Measurements from ENCODE around the gene NAV2.

GRCh38 chr11:19842505-19842904 is 129.9 kb downstream of the NAV2 start:
- TF ChIP-seq, protein P1, sequence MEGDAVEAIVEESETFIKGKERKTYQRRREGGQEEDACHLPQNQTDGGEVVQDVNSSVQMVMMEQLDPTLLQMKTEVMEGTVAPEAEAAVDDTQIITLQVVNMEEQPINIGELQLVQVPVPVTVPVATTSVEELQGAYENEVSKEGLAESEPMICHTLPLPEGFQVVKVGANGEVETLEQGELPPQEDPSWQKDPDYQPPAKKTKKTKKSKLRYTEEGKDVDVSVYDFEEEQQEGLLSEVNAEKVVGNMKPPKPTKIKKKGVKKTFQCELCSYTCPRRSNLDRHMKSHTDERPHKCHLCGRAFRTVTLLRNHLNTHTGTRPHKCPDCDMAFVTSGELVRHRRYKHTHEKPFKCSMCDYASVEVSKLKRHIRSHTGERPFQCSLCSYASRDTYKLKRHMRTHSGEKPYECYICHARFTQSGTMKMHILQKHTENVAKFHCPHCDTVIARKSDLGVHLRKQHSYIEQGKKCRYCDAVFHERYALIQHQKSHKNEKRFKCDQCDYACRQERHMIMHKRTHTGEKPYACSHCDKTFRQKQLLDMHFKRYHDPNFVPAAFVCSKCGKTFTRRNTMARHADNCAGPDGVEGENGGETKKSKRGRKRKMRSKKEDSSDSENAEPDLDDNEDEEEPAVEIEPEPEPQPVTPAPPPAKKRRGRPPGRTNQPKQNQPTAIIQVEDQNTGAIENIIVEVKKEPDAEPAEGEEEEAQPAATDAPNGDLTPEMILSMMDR (conservative IDR thresholded peaks at IDR 0.05 in 1 of 2, IDR thresholded peaks at IDR 0.05 in 1 of 2; ENCODE audit: low read depth in 1 of 2, low read length in 2 of 2): no peak
- no peak for TF ChIP-seq EZH2 (IDR thresholded peaks at IDR 0.05; ENCODE audit: low read length, missing control alignments)
